ENCODE data around the gene ZC3H7B. TPM values are rescaled to one million over a fixed set of nuclear protein-coding genes. Genes with fewer than 3 reads are reported as not detected.

The ZC3H7B gene
- polyA plus RNA-seq, 1 experiment = 59.4 TPM

DNA sequence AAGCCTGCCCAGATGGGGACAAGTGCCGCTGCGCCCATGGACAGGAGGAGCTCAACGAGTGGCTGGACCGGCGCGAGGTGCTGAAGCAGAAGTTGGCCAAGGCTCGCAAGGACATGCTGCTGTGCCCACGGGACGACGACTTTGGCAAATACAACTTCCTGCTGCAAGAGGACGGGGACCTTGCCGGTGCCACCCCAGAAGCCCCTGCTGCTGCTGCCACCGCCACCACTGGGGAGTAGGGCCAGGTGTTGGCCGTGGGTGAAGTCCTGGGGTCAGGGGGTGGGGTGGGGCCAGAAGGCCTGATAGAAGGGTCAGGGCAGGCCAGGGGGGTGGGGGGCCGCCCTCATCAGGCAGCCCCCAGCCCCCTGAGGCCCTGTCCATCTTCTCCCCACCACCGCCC, 55.9 kb downstream of the ZC3H7B start:
- POLR2A ChIA-PET = no interaction called here

DNA sequence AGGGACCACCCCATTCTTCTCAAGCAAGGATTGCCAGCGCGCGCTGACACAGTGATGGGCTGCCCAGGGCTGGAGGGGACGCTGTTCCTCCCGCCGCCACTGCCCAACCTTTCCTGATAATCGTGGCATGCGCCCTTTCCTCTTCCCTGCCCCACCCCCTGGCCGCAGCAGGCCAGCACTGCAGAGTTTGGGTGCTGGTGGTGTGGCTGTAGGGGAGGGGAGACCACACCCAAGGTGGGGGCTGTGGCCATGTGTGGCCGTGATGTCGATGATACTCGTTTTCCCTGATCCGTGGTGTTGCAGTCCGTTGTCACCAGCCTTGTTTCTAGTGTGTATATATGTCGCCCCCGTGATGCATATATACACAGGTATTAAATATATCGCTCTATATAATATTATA, 57.6 kb downstream of the ZC3H7B start:
- CTCF ChIA-PET = no interaction called here

More for the DNA sequence above, 55.9 kb downstream of the ZC3H7B start:
- no peak overlapping the region for H3K4me3 ChIP-seq (ENCODE audit: low read depth, low read length)
- CTCF ChIA-PET = no interaction called here
- peaks cover 45% of the 10 kb centered on the region for H3K36me3 ChIP-seq (ENCODE audit: control insufficient read depth, insufficient read depth, low read length)
- no peak for DNase-seq (ENCODE audit: low read depth)
- TF ChIP-seq, protein P1, sequence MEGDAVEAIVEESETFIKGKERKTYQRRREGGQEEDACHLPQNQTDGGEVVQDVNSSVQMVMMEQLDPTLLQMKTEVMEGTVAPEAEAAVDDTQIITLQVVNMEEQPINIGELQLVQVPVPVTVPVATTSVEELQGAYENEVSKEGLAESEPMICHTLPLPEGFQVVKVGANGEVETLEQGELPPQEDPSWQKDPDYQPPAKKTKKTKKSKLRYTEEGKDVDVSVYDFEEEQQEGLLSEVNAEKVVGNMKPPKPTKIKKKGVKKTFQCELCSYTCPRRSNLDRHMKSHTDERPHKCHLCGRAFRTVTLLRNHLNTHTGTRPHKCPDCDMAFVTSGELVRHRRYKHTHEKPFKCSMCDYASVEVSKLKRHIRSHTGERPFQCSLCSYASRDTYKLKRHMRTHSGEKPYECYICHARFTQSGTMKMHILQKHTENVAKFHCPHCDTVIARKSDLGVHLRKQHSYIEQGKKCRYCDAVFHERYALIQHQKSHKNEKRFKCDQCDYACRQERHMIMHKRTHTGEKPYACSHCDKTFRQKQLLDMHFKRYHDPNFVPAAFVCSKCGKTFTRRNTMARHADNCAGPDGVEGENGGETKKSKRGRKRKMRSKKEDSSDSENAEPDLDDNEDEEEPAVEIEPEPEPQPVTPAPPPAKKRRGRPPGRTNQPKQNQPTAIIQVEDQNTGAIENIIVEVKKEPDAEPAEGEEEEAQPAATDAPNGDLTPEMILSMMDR (IDR thresholded peaks at IDR 0.05; ENCODE audit: insufficient read depth, low read depth, low read length) = no peak
- H3K27me3 ChIP-seq (ENCODE audit: control insufficient read depth, insufficient read depth, low read length) = no peaks in the 10 kb centered on the region

DNA sequence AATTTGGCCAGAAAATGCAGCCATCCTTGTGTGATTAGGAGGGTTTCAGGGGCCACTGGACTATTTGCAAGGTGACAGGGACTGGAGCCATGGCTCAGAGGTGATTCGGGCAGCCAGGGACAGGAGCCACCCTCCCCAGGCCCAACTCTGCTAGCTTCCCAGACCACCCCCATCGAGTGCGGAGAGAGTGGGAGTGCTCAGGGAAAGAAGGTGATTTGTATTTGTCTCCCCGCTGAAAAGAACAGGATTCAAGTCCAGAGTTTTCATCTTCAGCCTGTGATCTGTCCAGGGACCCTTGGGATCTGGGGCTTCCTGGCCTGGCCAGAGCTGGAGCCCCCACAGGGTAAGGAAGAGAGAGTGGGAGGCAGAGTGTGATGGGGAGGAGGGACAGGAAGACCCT, 58.1 kb downstream of the ZC3H7B start:
- TF ChIP-seq, protein P1 (IDR thresholded peaks at IDR 0.05; ENCODE audit: insufficient read depth, low read depth, low read length) = no peak
- Histone ChIP-seq H3K27me3 (ENCODE audit: control insufficient read depth, insufficient read depth, low read length) (no peaks in the 10 kb centered on the region), H3K36me3 (ENCODE audit: control insufficient read depth, insufficient read depth, low read length) (peaks cover 36% of the 10 kb centered on the region), H3K4me3 (ENCODE audit: low read depth, low read length) (no peak overlapping the region)
- ChIA-PET POLR2A (no interaction called here), CTCF (interaction anchor here (1.4 kb wide), 1 partner anchor 12 kb away, joined by 5 read pairs; no protein-coding TSS in a partner anchor)
- no peak for DNase-seq (ENCODE audit: low read depth)

More for the DNA sequence above, 57.6 kb downstream of the ZC3H7B start:
- no peak overlapping the region for H3K4me3 ChIP-seq (ENCODE audit: low read depth, low read length)
- POLR2A ChIA-PET = no interaction called here
- H3K27me3 ChIP-seq (ENCODE audit: control insufficient read depth, insufficient read depth, low read length) = no peaks in the 10 kb centered on the region
- DNase-seq (ENCODE audit: low read depth) = no peak
- TF ChIP-seq, protein P1 (IDR thresholded peaks at IDR 0.05; ENCODE audit: insufficient read depth, low read depth, low read length) = no peak
- H3K36me3 ChIP-seq (ENCODE audit: control insufficient read depth, insufficient read depth, low read length) = peaks cover 39% of the 10 kb centered on the region

DNA sequence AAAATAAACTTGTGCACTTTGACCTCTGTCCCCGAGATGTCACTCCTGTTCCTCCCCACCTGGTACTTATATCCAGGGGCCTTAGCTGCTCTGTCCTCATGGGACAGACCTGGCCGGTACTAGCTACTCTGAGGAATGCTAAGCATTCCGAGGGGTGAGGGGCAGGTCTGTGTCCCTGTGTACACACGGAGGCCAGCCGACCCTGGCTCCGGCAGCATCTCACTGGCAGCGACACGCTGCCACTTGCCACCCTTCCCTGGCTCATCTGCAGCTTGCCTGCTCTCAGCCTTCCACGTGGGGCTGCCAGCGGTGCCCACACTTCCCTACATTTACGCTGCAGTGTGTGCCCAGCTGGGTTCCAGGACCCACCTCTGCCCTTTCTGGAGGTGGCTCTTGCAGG, 58.8 kb downstream of the ZC3H7B start:
- DNase-seq (ENCODE audit: low read depth) = no peak
- Histone ChIP-seq H3K36me3 (ENCODE audit: control insufficient read depth, insufficient read depth, low read length) (peaks cover 30% of the 10 kb centered on the region), H3K4me3 (ENCODE audit: low read depth, low read length) (no peak overlapping the region), H3K27me3 (ENCODE audit: control insufficient read depth, insufficient read depth, low read length) (no peaks in the 10 kb centered on the region)
- TF ChIP-seq, protein P1 (IDR thresholded peaks at IDR 0.05; ENCODE audit: insufficient read depth, low read depth, low read length) = no peak
- CTCF ChIA-PET = interaction anchor here (1.2 to 1.4 kb wide), 2 partner anchors 13 to 166 kb away, joined by 3 to 5 read pairs; no protein-coding TSS in a partner anchor
- POLR2A ChIA-PET = no interaction called here

DNA sequence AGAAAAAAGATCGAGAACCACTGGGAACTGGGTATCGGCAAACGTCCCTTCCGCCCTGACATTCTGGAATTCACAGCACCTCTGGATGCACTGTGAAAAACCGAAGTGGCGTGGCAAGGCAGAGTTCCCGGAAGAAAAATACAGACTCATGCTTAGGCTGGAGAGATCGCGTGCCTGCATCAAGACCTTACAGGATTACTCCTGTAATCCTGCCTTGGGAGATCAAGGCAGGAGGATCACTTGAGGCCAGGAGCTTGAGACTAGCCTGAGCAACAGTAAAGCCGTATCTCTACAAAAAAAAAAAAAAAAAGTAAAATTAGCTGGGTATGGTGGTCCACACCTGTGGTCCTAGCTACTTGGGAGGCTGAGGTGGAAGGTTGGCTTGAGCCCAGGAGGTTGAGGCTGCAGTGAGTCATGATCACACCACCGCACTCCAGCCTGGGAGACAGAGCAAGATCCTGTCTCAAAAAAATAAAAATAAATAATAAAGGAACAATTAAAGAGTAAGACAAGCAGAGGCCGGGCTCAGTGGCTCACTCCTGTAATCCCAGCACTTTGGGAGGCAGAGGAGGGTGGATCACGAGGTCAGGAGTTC, 60.5 kb downstream of the ZC3H7B start:
- ChIA-PET POLR2A (interaction anchor here (0.7 kb wide), 1 partner anchor 32 kb away, joined by 7 read pairs; no protein-coding TSS in a partner anchor), CTCF (no interaction called here)
- TF ChIP-seq, protein P1 (IDR thresholded peaks at IDR 0.05; ENCODE audit: insufficient read depth, low read depth, low read length) = no peak
- Histone ChIP-seq H3K27me3 (ENCODE audit: control insufficient read depth, insufficient read depth, low read length) (no peaks in the 10 kb centered on the region), H3K36me3 (ENCODE audit: control insufficient read depth, insufficient read depth, low read length) (peaks cover 15% of the 10 kb centered on the region), H3K4me3 (ENCODE audit: low read depth, low read length) (no peak overlapping the region)
- no peak for DNase-seq (ENCODE audit: low read depth)
